Brain pericyte (primary cell): ENCODE measurements around the gene TPX2.

Experiments used
- DNase-seq: peaks from one replicate; pipeline ENCODE4 v3.0.0-alpha.2; 2012; ENCODE audit warnings: low read depth, low spot score

The TPX2 gene, protein sequence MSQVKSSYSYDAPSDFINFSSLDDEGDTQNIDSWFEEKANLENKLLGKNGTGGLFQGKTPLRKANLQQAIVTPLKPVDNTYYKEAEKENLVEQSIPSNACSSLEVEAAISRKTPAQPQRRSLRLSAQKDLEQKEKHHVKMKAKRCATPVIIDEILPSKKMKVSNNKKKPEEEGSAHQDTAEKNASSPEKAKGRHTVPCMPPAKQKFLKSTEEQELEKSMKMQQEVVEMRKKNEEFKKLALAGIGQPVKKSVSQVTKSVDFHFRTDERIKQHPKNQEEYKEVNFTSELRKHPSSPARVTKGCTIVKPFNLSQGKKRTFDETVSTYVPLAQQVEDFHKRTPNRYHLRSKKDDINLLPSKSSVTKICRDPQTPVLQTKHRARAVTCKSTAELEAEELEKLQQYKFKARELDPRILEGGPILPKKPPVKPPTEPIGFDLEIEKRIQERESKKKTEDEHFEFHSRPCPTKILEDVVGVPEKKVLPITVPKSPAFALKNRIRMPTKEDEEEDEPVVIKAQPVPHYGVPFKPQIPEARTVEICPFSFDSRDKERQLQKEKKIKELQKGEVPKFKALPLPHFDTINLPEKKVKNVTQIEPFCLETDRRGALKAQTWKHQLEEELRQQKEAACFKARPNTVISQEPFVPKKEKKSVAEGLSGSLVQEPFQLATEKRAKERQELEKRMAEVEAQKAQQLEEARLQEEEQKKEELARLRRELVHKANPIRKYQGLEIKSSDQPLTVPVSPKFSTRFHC

DNA sequence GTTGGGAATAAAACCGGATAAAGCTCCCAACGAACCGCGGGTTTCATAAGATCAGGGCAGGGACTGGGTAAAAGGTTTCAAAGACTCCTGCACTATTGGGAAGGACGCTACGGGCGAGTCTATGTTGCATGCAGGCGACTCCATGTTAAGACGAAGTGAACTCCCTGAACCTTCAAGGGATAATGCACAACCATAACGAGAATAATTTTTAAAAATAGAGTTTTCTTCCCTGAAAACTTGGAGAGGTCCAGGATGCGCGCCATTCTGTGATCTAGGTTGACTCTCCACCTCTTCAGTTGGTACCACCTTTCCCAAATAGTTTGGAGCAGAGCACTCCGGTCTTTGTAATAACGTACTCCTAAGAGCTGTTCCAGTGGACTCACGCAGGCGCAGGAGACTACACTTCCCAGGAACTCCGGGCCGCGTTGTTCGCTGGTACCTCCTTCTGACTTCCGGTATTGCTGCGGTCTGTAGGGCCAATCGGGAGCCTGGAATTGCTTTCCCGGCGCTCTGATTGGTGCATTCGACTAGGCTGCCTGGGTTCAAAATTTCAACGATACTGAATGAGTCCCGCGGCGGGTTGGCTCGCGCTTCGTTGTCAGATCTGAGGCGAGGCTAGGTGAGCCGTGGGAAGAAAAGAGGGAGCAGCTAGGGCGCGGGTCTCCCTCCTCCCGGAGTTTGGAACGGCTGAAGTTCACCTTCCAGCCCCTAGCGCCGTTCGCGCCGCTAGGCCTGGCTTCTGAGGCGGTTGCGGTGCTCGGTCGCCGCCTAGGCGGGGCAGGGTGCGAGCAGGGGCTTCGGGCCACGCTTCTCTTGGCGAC lies at the start of gene TPX2:
TPX2 (plus strand) TSS at position 562 of the 821 bp plus-strand sequence. CDS start 18,187 bp downstream, outside the sequence.
- peak; percentile 88 for DNase-seq

DNA sequence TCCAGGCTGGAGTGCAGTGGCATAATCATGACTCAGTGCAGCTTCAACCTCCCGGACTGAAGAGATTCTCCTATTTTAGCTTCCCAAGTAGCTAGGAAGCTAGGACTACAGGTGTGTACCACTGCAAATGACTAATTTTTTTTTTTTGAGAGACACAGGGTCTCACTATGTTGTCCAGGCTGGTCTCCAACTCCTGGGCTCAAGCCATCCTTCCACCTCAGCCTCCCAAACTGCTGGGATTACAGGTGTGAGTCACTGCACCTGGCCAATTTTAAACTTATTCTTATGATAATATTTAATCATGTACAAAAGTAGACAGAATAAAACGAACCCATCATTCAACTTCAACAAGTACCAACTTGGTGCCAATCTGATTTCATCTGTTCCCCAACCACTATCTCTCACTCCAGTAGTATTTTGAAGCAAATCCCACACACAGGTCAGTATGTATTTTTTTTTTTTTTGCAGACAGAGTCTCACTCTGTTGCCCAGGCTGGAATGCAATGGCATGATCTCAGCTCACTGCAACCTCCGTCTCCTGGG lies 48.9 kb upstream of the TPX2 start:
- DNase-seq, result no peak

DNA sequence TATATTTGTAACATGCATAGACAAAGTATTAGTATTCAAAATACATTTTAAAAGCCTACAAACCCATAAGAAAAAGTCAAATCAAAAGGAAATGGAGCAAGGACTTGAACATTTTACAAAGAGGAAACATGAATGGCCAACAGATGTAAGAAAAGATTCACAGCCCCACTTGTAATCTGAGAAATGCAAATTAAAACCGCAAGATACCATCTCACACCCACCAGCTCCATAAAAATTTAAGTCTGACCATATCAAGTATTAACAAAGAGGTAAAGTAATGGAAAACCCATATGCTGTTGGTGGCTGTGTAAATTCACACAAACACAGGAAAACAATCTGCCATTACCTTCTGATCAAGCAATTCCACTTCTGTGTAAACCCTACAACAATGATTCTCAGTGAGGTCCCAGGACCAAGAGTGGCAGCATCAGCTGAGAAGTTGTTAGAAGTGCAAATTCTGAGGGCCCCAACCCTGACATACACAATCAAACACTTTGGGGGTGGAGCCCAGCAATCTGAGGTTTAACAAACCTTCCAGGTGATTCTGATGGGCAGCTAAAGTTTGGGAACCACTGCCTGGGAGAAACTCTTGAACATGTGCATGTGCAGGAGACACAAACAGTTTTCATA lies 47.3 kb upstream of the TPX2 start:
- no peak for DNase-seq

DNA sequence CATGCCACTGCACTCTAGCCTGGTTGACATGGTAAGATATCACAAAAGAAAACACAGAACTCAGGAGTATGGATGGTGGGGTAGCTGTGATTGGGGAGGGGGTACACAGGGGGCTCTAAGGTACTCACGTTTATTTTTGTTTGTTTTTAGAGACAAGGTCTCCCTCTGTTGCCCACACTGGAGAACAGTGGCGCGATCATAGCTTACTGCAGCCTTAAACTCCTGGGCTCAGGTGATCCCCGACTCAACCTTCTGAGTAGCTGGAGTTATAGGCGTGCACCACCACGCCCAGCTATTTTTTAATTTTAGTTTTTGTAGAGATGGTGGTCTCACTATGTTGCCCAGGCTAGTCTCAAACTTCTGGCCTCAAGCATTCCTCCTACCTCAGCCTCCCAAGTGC lies 45.7 kb upstream of the TPX2 start:
- DNase-seq, result no peak

DNA sequence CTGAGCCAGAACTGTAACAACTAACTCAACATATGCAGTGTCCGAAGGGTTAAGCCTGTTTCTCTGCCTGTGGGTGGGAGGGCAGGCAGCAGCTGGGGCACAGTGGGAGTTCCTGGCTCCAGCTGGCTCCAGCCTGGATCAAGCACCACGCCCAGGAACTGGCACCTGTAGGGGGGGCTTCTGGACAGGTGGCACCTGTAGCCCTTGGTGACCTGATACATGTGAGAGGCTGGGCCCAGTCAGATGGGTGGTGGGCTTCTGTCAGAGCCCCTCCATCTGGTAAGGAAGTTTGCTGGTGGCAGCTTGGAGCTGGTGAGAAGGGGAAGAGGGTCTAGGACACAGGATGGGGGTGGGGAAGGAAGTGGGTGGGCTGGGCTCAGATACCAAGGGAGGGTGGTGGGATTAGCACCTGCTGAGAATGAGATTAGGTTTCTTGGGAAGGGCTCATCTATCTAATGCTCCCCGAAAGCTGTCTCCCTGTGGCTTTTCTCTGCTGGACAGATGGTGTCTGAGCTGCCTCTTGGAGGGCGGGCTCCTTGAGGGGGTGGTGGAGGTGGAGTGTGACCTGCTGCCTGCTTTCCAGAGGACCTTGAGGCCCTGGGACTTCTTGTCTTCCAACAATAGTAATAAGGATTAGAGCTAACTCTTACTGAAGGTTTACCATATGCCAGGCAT lies 45.0 kb upstream of the TPX2 start:
- DNase-seq, result no peak

DNA sequence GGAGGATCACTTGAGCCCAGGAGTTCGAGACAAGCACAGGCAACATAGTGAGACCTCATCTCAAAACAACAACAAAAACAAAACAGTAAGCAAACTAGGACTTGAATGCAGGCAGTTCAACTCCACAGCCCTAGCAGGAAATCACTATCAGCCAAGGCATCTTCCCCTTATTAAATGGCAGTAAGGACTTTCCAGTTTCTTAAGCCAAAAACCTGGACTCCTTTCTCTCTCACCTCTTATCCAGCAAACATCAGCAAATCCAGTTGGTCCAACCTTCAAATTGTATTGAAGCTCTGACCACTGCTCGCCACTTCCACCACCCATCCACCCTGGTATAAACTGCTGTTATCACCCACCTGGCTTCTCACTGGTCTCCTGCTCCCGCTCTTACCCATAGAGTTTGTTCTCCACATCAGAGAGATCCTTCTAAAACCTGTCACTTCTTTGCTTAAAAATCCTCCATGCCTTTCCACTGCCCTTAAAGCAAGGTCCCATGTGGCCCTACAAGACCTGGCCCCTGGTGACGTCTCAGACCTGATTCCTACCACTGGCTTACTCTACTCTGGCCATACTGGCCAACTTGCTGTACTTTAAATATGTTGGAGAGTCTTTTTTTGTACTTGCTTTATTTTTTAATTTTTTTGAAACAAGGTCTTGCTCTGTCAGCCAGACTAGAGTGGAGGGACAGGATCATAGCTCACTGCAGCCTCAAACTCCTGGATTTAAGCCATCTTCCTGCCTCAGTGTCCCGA lies 44.1 kb upstream of the TPX2 start:
- DNase-seq, result no peak

DNA sequence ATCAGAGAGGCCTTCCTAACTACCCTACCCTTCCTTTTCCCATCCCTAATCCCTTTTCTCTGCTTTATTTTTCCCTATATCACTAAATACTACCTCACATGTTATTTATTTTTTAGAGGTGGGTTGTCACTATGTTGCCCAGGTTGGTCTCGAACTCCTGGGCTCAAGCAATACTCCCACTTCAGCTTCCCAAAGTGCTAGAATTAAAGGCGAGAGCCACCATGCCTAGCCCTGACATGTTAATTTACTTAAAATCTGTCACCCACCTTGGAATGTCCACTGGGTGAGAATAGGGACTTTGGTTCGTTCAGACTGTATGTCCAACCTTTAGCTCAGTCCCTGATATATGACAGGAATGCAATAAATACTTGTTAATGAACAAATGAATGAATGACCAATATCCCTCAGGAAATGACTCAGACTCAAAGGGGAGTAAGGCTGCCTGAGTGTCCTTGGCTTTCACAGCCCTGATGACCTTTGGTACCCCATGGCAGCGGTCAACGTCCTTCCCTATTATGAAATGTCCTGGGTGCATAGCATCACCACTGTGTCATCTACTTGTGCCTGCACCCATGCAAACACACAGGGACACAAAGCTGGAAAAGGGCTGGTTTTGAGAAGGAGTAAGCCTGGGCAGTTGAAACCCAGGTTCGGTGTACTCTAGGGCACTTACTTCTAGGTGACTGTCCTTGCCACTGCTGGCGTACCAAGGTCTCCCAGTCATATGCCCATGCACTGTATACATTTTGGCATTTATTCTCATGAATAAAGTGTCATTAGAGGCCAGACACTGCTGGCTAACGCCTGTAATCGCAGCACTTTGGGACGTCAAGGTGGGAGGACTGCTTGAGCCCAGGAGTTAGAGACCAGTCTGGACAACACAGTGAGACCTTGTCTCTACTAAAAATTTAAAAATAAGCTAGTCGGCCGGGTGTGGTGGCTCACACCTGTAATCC lies 43.0 kb upstream of the TPX2 start:
- no peak for DNase-seq

DNA sequence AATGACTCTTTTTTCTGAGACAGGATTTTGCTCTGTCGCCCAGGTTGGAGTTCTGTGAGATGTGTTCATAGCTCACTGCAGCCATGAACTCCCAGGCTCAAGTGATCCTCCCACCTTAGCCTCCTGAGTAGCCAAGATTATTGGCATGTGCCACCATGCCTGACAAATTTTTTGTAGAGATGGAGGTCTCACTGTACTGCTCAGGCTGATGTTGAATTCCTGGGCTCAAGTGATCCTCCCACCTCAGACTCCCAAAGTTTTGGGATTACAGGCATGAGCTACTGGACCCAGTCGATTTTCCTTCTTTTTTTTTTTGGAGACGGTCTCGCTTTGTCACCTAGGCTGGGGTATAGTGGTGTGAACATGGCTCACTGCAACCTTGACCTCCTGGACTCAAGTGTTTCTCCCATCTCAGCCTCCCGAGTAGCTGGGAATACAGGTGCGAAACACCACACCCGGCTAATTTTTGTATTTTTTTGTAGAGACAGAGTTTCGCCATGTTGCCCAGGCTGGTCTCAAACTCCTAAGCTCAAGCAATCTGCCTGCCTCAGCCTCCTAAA lies 40.8 kb upstream of the TPX2 start:
- DNase-seq, result no peak

DNA sequence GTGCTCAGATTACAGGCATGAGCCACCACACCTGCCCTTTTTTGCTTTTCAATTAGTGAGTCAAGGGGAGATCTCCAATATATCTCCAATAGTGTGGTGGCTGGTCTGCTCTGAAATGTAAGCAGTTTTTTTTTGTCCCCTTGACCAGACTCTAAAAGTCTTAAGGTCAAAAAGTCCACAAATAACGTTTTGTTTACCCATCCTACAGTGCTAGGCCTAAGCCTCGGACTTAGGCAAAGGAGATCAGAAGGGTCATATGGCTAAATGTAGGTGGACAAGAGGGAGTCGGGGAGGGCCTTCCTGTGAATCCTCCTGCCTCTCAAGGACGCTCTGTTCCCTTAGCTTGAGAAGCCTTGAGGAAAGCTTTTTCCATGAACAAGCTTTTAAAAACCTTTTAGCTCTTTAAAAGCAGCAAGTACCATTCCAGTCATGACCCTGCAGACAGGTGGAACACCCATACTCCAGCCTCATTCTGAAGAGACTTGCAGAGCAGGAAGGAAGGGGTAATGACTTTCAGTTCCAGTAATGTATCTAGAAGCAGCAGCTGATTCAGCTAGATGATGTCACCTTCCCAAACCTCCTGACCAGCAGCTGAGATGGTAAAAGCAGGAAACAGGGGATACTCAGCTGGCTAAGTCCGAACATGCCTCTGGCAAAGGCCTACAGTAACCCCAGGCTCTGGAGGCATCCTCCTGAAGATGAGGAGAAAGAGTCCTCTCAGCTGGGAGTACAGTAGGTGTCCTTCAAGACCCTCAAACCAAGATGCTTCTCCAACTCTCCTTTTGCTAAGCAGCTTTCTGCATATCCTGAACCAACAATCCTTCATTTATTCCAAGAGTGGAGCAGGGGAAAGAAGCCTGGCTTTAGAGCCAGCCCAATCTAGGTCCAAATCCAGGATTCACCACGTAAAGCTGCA lies 40.0 kb upstream of the TPX2 start:
- DNase-seq, result peak; percentile 70

DNA sequence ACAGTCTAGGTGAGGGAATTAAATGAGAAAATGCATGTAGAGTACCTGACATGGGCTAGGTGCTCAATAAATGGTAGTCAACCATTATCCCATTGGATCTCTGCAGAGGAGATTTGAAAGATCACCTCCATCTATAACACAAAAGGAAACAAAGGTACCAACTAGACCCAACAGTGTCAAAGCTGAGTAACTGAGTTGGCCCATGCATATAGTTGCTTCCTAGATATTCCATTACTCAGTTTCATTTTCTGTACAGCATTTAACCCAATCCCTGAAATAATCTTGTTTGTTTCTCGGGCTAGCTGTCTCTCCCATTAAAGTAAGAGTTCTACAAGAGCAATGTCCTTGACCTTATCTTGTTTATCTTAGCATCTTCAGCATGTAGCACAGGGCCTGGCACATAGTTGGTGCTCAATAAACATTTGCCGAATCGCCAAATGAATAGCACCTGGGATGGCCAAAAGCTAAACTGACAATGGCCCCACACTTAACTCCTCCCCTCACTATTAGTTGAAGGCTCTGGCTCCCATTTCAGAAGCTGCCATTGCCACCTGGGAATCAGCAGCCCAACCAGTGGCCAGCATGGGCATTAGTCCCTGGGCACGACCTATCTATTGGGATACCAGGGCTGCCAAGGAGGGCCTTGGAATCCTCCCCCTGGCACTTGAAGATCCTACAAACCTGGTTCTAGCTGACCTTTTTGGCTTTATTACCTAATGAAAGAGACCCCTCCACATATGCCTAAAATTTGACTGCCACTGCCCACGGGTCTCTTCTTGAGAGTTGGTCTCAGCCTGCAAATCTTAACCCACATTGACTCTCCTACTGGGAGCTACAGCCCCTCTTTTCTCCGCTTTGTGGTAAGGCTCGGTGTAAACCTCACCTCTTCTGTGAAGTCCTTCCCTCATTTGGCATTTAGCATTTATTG lies 39.0 kb upstream of the TPX2 start:
- DNase-seq, result no peak

DNA sequence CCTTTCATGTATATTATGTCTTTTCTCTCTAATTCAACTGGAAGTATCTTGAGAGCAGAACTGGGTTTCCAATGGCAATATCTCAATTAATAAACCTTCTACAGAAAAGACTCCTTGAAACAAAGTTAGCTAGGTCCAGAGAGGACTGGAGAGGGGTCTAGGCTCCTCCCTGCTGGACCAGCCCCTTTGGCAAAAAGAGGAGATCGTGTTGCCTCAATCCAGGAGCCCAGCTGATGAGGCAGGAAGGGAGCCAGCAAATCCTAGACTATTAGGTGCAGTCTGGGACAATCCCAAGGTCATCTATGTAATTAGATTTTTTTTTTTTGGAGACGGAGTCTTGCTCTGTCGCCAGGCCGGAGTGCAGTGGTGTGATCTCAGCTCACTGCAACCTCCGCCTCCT lies 38.3 kb upstream of the TPX2 start:
- DNase-seq, result no peak

DNA sequence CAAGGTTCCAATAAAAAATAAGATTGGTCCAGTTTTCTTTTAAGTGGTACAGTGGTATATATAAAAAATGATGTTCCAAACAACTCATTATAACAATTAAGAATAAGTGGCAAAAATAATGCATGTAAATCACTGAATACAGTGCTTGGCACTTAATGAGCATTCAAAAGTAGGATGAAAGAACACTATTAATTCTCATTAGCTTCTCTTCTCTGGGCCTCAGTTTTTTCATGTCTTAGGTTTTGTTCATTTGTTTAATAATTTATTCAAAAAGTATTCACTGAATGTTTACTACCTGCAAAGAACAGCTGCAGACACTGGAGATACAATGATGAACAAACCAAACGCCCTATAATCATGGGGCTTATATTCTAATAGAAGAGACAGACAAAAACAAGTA lies 37.5 kb upstream of the TPX2 start:
- no peak for DNase-seq

DNA sequence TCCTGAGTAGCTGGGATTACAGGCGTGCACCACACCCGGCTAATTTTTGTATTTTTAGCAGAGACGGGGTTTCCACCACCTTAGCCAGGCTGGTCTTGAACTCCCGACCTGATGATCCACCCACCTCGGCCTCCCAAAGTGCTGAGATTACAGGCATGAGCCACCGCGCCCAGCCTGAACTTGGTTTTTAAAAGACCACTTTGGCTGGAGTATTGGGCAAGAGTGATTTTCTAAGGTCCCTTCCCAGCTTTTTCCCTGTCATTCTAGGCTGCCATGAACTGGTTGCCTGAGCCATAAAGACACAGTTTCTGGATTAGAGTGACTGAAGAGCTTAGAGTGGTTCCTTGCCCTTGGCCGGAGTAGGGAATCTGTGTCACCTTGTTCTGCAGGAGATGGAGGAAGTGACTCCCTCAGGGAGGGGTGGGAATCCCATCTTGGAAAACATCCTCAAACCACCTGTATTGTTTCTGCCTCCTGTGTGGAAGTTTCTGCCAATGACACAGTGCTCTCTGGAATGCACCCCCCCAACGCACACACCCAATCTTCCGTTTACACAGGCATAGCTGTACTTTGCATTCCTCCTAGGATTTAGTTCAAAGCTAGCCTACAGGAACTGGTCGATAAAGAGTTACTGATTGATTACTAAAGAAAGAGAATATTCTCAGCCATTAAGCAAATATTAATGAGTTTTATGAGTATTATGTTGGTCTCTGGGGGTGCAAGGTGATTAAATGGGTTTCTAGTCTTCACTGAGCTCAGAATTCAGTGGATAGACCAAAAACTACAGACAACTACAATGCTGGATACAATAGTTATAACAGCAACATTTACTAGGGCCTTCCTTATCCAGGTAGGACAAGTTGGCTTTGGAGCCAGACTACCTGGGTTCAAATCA lies 34.6 kb upstream of the TPX2 start:
- DNase-seq, result no peak

DNA sequence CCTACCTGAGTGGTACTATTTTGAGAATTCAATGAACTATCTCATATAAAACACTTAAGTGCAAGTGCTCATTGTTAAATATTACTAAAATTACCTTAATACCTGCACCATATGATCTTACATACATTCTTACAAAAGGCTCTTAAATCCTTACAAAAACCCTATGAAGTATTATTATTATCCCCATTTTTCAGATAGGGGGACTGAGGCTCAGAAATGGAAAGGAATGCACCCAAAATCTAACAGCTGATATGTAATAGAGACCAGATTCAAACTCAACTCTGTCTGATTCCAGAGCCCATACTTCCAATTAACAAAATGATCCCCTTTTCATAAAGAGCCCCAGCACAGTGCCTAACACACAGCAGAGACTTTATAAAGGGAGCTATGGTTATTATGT lies 33.9 kb upstream of the TPX2 start:
- no peak for DNase-seq
